Gastroesophageal sphincter (tissue), 3 donors: ENCODE measurements around the gene CFTR.

ENCODE experiments used
- POLR2AphosphoS5 ChIP-seq: sonication (generic); formaldehyde crosslinking; IDR thresholded peaks from one replicate; pipeline ENCODE4 v1.6.1; 2017; ENCODE audit warnings: antibody characterized with exemption
- TF ChIP-seq, protein P1 (sequence below), 4 experiments: fragments of 200-600 bp in 2 of 4; fragments of 450-650 bp in 2 of 4; sonication (generic) in 1 of 4; IDR thresholded peaks; one replicate each; pipeline ENCODE4 v1.5.1; 2017 to 2019; ENCODE audit warnings: antibody characterized with exemption in 4 of 4, mild to moderate bottlenecking in 2 of 4, moderate library complexity in 2 of 4

DNA sequence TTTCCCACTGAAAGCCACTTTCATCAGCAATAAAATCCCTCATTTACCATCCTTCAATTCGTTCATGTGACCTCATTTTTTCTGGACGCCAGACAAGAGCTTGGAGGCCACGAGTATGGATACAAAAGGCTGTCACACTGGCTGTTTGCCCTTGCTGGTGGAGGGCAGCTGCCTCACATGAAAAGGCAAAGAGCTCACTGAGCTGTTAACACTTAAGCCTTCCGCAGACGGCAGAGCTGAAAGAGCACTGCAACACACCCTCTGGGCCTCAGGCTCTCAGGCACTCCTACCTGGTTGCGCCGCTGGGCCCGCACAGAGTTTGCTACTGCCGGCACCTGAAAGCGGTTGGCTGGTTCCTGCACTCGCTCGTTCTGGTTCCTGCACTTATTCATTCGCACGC, 193.5 kb downstream of the CFTR start:
- TF ChIP-seq, protein P1, sequence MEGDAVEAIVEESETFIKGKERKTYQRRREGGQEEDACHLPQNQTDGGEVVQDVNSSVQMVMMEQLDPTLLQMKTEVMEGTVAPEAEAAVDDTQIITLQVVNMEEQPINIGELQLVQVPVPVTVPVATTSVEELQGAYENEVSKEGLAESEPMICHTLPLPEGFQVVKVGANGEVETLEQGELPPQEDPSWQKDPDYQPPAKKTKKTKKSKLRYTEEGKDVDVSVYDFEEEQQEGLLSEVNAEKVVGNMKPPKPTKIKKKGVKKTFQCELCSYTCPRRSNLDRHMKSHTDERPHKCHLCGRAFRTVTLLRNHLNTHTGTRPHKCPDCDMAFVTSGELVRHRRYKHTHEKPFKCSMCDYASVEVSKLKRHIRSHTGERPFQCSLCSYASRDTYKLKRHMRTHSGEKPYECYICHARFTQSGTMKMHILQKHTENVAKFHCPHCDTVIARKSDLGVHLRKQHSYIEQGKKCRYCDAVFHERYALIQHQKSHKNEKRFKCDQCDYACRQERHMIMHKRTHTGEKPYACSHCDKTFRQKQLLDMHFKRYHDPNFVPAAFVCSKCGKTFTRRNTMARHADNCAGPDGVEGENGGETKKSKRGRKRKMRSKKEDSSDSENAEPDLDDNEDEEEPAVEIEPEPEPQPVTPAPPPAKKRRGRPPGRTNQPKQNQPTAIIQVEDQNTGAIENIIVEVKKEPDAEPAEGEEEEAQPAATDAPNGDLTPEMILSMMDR (IDR thresholded peaks at IDR 0.05), result no peak
- TF ChIP-seq POLR2AphosphoS5, result no peak
